IMR-90 (cell line): ENCODE data around the gene B4GALT5. TPM values are rescaled to one million over a fixed set of nuclear protein-coding genes. Genes with fewer than 3 reads are reported as not detected.

Source experiments
- ATAC-seq: fragments of 200-7000 bp; cut with Tn5 transposase; 2 replicates; pipeline ENCODE4 v1.9.1; 2020; ENCODE audit warnings: low read depth, mild to moderate bottlenecking, moderate library complexity
- BruUV-seq: library from RNA; stranded (reverse); fragments of 400-500 nt; replicated peaks from 2 replicates; lab custom pipeline; 2021; lab: Mats Ljungman, UMichigan
- CTCF ChIA-PET: fragments of 300-600 bp; formaldehyde crosslinking; extraction: SDS; loops from one replicate; lab custom pipeline; 2021; ENCODE audit warnings: antibody characterized with exemption; lab: Yijun Ruan, JAX
- POLR2A ChIA-PET: fragments of 300-600 bp; sonication (Branson Sonifier 250); formaldehyde crosslinking; loops from one replicate; lab custom pipeline; 2022; ENCODE audit warnings: antibody characterized with exemption; ENCODE audit not compliant: unreplicated experiment; lab: Charles Lee
- DNase-seq: peaks from one replicate; pipeline ENCODE4 v3.0.0; 2013
- H2AFZ ChIP-seq: replicated peaks from 2 replicates; pipeline ENCODE3; 2013; ENCODE audit warnings: low read length, mild to moderate bottlenecking; ENCODE audit not compliant: poor library complexity
- H2AK5ac ChIP-seq: 2 replicates; pipeline ENCODE4 v1.6.1; 2013; ENCODE audit warnings: low read depth, low read length, inconsistent platforms
- H2AK9ac ChIP-seq: replicated peaks from 2 replicates; pipeline ENCODE3; 2013; ENCODE audit warnings: mild to moderate bottlenecking, low read depth, low read length, moderate library complexity; ENCODE audit not compliant: poor library complexity
- H2BK120ac ChIP-seq: 2 replicates; pipeline ENCODE4 v1.6.1; 2013; ENCODE audit warnings: low read depth, low read length, inconsistent platforms
- H2BK15ac ChIP-seq: 3 replicates; pipeline ENCODE4 v1.6.1; 2013; ENCODE audit warnings: low read depth, low read length, inconsistent platforms
- H2BK20ac ChIP-seq: 2 replicates; pipeline ENCODE4 v1.6.1; 2013; ENCODE audit warnings: low read depth, mild to moderate bottlenecking, inconsistent platforms, low read length, moderate library complexity
- H2BK5ac ChIP-seq: 2 replicates; pipeline ENCODE4 v1.6.1; 2013; ENCODE audit warnings: mild to moderate bottlenecking, low read depth, low read length, inconsistent platforms; ENCODE audit not compliant: poor library complexity, severe bottlenecking
- H3K14ac ChIP-seq: replicated peaks from 2 replicates; pipeline ENCODE4 v1.6.1; 2013; ENCODE audit warnings: low read depth, low read length, inconsistent platforms
- H3K18ac ChIP-seq: 2 replicates; pipeline ENCODE4 v1.6.1; 2013; ENCODE audit warnings: low read depth, low read length, control low read depth
- H3K23ac ChIP-seq: 2 replicates; pipeline ENCODE4 v1.6.1; 2013; ENCODE audit warnings: low read depth, low read length, inconsistent platforms
- H3K27ac ChIP-seq: 2 replicates; pipeline ENCODE4 v1.5.1; 2013; ENCODE audit warnings: mild to moderate bottlenecking, control low read depth, low read length; ENCODE audit not compliant: insufficient read depth
- H3K27me3 ChIP-seq: 2 replicates; pipeline ENCODE4 v1.6.1; 2013; ENCODE audit warnings: low read length; ENCODE audit not compliant: control insufficient read depth, insufficient read depth
- H3K36me3 ChIP-seq: 2 replicates; pipeline ENCODE4 v1.6.1; 2013; ENCODE audit warnings: low read length, mixed read lengths; ENCODE audit not compliant: control insufficient read depth, insufficient read depth
- H3K4ac ChIP-seq: 2 replicates; pipeline ENCODE4 v1.6.1; 2013; ENCODE audit warnings: low read depth, low read length, inconsistent platforms
- H3K4me1 ChIP-seq: 2 replicates; pipeline ENCODE4 v1.6.1; 2013; ENCODE audit warnings: low read length, mixed read lengths; ENCODE audit not compliant: control insufficient read depth, insufficient read depth
- H3K4me2 ChIP-seq: 2 replicates; pipeline ENCODE4 v1.6.1; 2013; ENCODE audit warnings: low read depth, mild to moderate bottlenecking, control low read depth, low read length, moderate library complexity
- H3K4me3 ChIP-seq: 2 replicates; pipeline ENCODE4 v1.5.1; 2013; ENCODE audit warnings: low read depth, mild to moderate bottlenecking, control low read depth, low read length, moderate library complexity; ENCODE audit not compliant: insufficient read depth
- H3K56ac ChIP-seq: 2 replicates; pipeline ENCODE4 v1.6.1; 2013; ENCODE audit warnings: low read length, inconsistent platforms; ENCODE audit not compliant: insufficient read depth; ENCODE audit errors: extremely low read depth
- H3K79me1 ChIP-seq, 2 experiments: 2 replicates each; pipeline ENCODE4 v1.6.1; 2013; ENCODE audit warnings: low read length in 2 of 2, inconsistent platforms in 1 of 2, low read depth in 1 of 2
- H3K9ac ChIP-seq: 2 replicates; pipeline ENCODE4 v1.6.1; 2013; ENCODE audit warnings: low read depth, low read length, control low read depth
- H3K9me1 ChIP-seq: 2 replicates; pipeline ENCODE4 v1.6.1; 2013; ENCODE audit warnings: low read length, inconsistent platforms; ENCODE audit not compliant: insufficient read depth
- H3K9me3 ChIP-seq: 2 replicates; pipeline ENCODE4 v1.6.1; 2013; ENCODE audit warnings: low read length; ENCODE audit not compliant: control insufficient read depth, insufficient read depth
- H4K20me1 ChIP-seq: 2 replicates; pipeline ENCODE4 v1.6.1; 2013; ENCODE audit warnings: low read length, inconsistent platforms; ENCODE audit not compliant: insufficient read depth
- H4K5ac ChIP-seq: 2 replicates; pipeline ENCODE4 v1.6.1; 2013; ENCODE audit warnings: mild to moderate bottlenecking, low read depth, low read length, control low read depth
- H4K8ac ChIP-seq, 2 experiments: 2 replicates each; pipeline ENCODE4 v1.6.1; 2013; ENCODE audit warnings: low read depth in 2 of 2, low read length in 2 of 2, control low read depth in 1 of 2, inconsistent platforms in 1 of 2
- H4K91ac ChIP-seq: 2 replicates; pipeline ENCODE4 v1.6.1; 2013; ENCODE audit warnings: low read depth, low read length, inconsistent platforms; ENCODE audit not compliant: insufficient read depth
- BHLHE40 ChIP-seq: fragments of 150-350 bp; IDR thresholded peaks from 2 replicates; pipeline ENCODE4 v1.6.1; 2016; ENCODE audit warnings: mild to moderate bottlenecking, low read depth, low read length
- CEBPB ChIP-seq: IDR thresholded peaks from 2 replicates; pipeline ENCODE4 v1.6.1; 2012; ENCODE audit warnings: low read depth, low read length, improper control_type of control experiment
- CTCF ChIP-seq: conservative IDR thresholded peaks from 2 replicates; pipeline ENCODE4 v1.5.1; 2012; ENCODE audit warnings: mild to moderate bottlenecking, low read depth, low read length, improper control_type of control experiment
- ELK1 ChIP-seq: fragments of 150-350 bp; IDR thresholded peaks from 2 replicates; pipeline ENCODE4 v1.6.1; 2016; ENCODE audit warnings: low read depth, mild to moderate bottlenecking, low read length, moderate library complexity, borderline replicate concordance
- FOS ChIP-seq: fragments of 150-350 bp; IDR thresholded peaks from 2 replicates; pipeline ENCODE4 v1.6.1; 2016; ENCODE audit warnings: low read depth, low read length
- MAFK ChIP-seq: IDR thresholded peaks from 2 replicates; pipeline ENCODE4 v1.6.1; 2012; ENCODE audit warnings: low read depth, low read length, improper control_type of control experiment
- MAZ ChIP-seq: IDR thresholded peaks from 2 replicates; pipeline ENCODE4 v1.6.1; 2012; ENCODE audit warnings: low read depth, mild to moderate bottlenecking, low read length, improper control_type of control experiment, moderate library complexity, borderline replicate concordance
- MXI1 ChIP-seq: IDR thresholded peaks from 2 replicates; pipeline ENCODE4 v1.6.1; 2012; ENCODE audit warnings: low read depth, mild to moderate bottlenecking, low read length, moderate library complexity, borderline replicate concordance
- NFE2L2 ChIP-seq: fragments of 150-350 bp; IDR thresholded peaks from 2 replicates; pipeline ENCODE4 v1.6.1; 2016; ENCODE audit warnings: low read depth, mild to moderate bottlenecking, low read length
- POLR2A ChIP-seq: IDR thresholded peaks from 2 replicates; pipeline ENCODE4 v1.6.1; 2012; ENCODE audit warnings: mild to moderate bottlenecking, low read depth, low read length
- RAD21 ChIP-seq: IDR thresholded peaks from 2 replicates; pipeline ENCODE4 v1.6.1; 2012; ENCODE audit warnings: low read length, improper control_type of control experiment
- RCOR1 ChIP-seq: IDR thresholded peaks from 2 replicates; pipeline ENCODE4 v1.6.1; 2012; ENCODE audit warnings: mild to moderate bottlenecking, low read length, improper control_type of control experiment; ENCODE audit not compliant: insufficient replicate concordance
- RFX5 ChIP-seq: IDR thresholded peaks from 2 replicates; pipeline ENCODE4 v1.8.0; 2012; ENCODE audit warnings: low read depth, mild to moderate bottlenecking, low read length, moderate library complexity
- SMC3 ChIP-seq: fragments of 150-350 bp; IDR thresholded peaks from 2 replicates; pipeline ENCODE4 v1.6.1; 2016; ENCODE audit warnings: low read depth, mild to moderate bottlenecking, antibody characterized with exemption, low read length, moderate library complexity
- USF2 ChIP-seq: fragments of 150-350 bp; IDR thresholded peaks from 2 replicates; pipeline ENCODE4 v1.6.1; 2017; ENCODE audit warnings: mild to moderate bottlenecking, antibody characterized with exemption, low read length, low read depth
- WGBS, 2 experiments: methylation state at CpG; one replicate each; pipeline versions ENCODE4 v1.1.5 to v1.1.7; 2013; ENCODE audit warnings: missing lambda C conversion rate in 2 of 2; ENCODE audit not compliant: insufficient read length in 1 of 2; ENCODE audit errors: extremely low coverage in 2 of 2; 5-methylcytosine and 5-hydroxymethylcytosine counted together
- dilution Hi-C: fragments of 300-500 bp; cut with HindIII; formaldehyde crosslinking; loops from one replicate; pipeline ENCODE4 v1.14.3; 2018; ENCODE audit warnings: low sequenced_read_pairs; ENCODE audit not compliant: unreplicated experiment
- in situ Hi-C: fragments of 300-500 bp; cut with MboI; formaldehyde crosslinking; loops from 3 replicates; pipeline ENCODE4 v1.14.3; 2019; ENCODE audit warnings: low sequenced_read_pairs, inconsistent platforms, mixed read lengths
- intact Hi-C: fragments of 100-400 bp; cut with micrococcal nuclease; formaldehyde crosslinking; loops from 2 replicates; pipeline ENCODE4 v1.10.0; 2022
- polyA plus RNA-seq, 3 experiments: library from polyadenylated mRNA; depleted of rRNA; stranded (reverse); fragments of >200 nt; gene quantifications; 2 replicates each; pipeline ENCODE4 v1.2.3, GENCODE V29; 2012; ENCODE audit warnings: low replicate concordance in 1 of 3
- total RNA-seq: library from RNA; depleted of rRNA; stranded (reverse); fragments of >200 nt; gene quantifications from 2 replicates; pipeline ENCODE4 v1.2.3, GENCODE V29; 2012

Gene B4GALT5
- total and polyA plus RNA-seq, 2 of the 4 experiments (the other 2 are of a cell fraction), result 11.3 to 20.4 TPM

GRCh38 chr20:49615401-49616153 lies 98.1 kb downstream of the B4GALT5 start:
- no peak overlapping the region for H3K56ac ChIP-seq
- no peak for ATAC-seq
- no peak overlapping the region for H4K5ac ChIP-seq
- no peak overlapping the region for H4K91ac ChIP-seq
- H3K18ac ChIP-seq, result no peak overlapping the region
- H2AK5ac ChIP-seq, result no peak overlapping the region
- no TSS peak for BruUV-seq
- H2AK9ac ChIP-seq, result no peak overlapping the region
- no peak for DNase-seq
- ChIA-PET POLR2A (no interaction called here), CTCF (interaction anchor here (2.0 kb wide), 1 partner anchor 230 kb away, joined by 7 read pairs; no protein-coding TSS in a partner anchor)
- H3K27ac ChIP-seq, result no peak overlapping the region
- H3K14ac ChIP-seq, result no peak overlapping the region
- H3K4me1 ChIP-seq, result peaks cover 4% of the 10 kb centered on the region; the same call in 1 of the 2 replicates
- no peak overlapping the region for H3K23ac ChIP-seq
- H2BK20ac ChIP-seq, result no peak overlapping the region
- no peak overlapping the region for H4K8ac ChIP-seq
- no peak overlapping the region for H3K4me2 ChIP-seq
- no peak overlapping the region for H2BK5ac ChIP-seq
- H3K36me3 ChIP-seq, result no peaks in the 10 kb centered on the region
- no peak overlapping the region for H3K9ac ChIP-seq
- 64% methylated on average over 9 of the region's 15 CpGs; no CpG with 5 or more reads in 1 of the 2 experiments for WGBS, 2 experiments
- dilution Hi-C loops, result no loop called here
- no peak overlapping the region for H3K4me3 ChIP-seq
- H4K20me1 ChIP-seq, result no peaks in the 10 kb centered on the region
- H3K4ac ChIP-seq, result no peak overlapping the region
- H3K9me1 ChIP-seq, result no peaks in the 10 kb centered on the region
- H2BK15ac ChIP-seq, result no peak overlapping the region
- no peak overlapping the region for H2AFZ ChIP-seq
- H3K27me3 ChIP-seq, result peaks cover 2% of the 10 kb centered on the region; the same call in 1 of the 2 replicates
- H3K9me3 ChIP-seq, result no peaks in the 10 kb centered on the region
- H2BK120ac ChIP-seq, result no peak overlapping the region
- H3K79me1 ChIP-seq, result no peaks in the 10 kb centered on the region
- intact Hi-C loops, result loop anchor here (10.0 kb wide), 1 partner anchor 459 kb away; no protein-coding TSS in a partner anchor
- in situ Hi-C loops, result loop anchor here (25.0 kb wide), 1 partner anchor 472 kb away; no protein-coding TSS in a partner anchor
- TF ChIP-seq CEBPB, result no peak
- TF ChIP-seq SMC3, result no peak
- TF ChIP-seq MAFK, result no peak
- TF ChIP-seq FOS, result no peak
- TF ChIP-seq POLR2A, result no peak
- TF ChIP-seq RFX5, result no peak
- TF ChIP-seq NFE2L2, result no peak
- no peak for TF ChIP-seq CTCF
- no peak for TF ChIP-seq BHLHE40
- TF ChIP-seq USF2, result no peak
- no peak for TF ChIP-seq MXI1
- no peak for TF ChIP-seq MAZ
- TF ChIP-seq ELK1, result no peak
- TF ChIP-seq RAD21, result no peak
- no peak for TF ChIP-seq RCOR1
